NCI-H1092 (cell line): ENCODE data around the gene FSIP1.

Experiments used
- DNase-seq: peaks from one replicate; lab custom pipeline; 2025; lab: John Stamatoyannopoulos, UW

Gene FSIP1

GRCh38 chr15:39645138-39645975 lies 137.3 kb downstream of the FSIP1 start:
- no peak for DNase-seq

GRCh38 chr15:39644136-39644535 lies 138.5 kb downstream of the FSIP1 start:
- DNase-seq, result no peak

- no peak for DNase-seq
Measured at GRCh38 chr15:39643727-39644126, 138.9 kb downstream of the FSIP1 start.

- DNase-seq, result no peak
Measured at GRCh38 chr15:39642011-39642640, 140.5 kb downstream of the FSIP1 start.

GRCh38 chr15:39641191-39641889 lies 141.3 kb downstream of the FSIP1 start:
- peak; percentile 10 for DNase-seq

GRCh38 chr15:39640665-39641064 lies 142.0 kb downstream of the FSIP1 start:
- DNase-seq, result no peak

DNA sequence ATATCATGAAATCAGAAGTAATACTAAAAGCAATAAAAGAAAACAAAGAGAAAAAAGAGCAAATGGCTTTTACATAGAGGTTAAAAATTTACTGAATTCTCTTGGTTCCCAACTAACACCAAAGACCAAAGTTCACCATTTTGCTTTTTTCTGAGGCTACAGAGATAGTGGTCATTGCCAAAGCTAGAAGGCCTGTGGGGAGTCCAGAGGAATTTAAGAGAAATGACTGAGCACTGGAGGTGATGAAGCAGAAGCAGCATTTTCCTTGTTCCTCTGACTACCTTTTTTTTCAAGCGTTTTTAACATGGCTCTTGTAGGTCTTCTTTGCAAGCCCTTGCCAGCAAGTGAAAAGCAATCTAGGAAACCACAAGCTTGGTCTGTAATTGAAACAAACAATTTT lies 143.6 kb downstream of the FSIP1 start:
- no peak for DNase-seq

GRCh38 chr15:39638041-39638440 lies 144.6 kb downstream of the FSIP1 start:
- no peak for DNase-seq

DNA sequence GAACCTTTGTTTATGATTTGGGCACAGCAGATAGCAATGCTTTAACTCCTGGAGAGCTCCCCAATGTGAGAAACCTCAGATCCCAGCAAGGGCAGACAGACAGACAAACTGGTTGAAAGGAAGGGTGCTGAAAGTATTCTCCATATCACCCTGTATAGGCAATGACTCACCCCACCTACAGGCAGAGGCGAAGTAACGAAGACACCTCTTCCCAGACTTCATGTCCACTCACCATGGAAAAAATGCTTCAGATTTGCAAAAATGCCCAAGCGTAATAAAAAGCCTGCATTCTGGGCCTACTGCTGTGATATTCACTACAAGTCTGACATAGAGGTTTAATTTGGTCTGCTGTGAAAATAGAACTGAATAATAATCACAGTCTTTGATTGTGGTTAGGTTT lies 151.3 kb downstream of the FSIP1 start:
- no peak for DNase-seq

- DNase-seq, result no peak
Measured at GRCh38 chr15:39629906-39630305, 152.7 kb downstream of the FSIP1 start.

GRCh38 chr15:39629371-39629770 lies 153.3 kb downstream of the FSIP1 start:
- no peak for DNase-seq

- DNase-seq, result no peak
Measured at GRCh38 chr15:39628546-39629257, 153.9 kb downstream of the FSIP1 start.

DNA sequence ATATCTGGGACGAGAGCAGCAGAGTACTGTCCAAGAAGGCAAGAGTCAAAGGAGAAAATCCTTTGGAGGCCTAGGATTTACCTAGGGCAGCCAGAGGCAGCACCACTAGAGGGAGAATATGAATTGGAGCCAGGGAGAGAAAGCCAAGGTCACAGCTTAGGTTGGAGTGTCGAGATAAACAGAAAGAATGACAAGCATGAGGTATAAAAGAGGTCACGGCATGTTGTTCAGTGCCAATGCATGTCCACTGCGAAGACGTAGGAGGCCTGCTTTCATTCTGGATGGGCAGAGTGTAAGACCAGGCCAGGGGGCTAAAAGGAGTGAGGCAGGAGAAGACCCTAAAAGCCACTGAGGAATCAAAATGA lies 154.5 kb downstream of the FSIP1 start:
- DNase-seq, result no peak

- no peak for DNase-seq
Measured at GRCh38 chr15:39627451-39628143, 155.0 kb downstream of the FSIP1 start.

DNA sequence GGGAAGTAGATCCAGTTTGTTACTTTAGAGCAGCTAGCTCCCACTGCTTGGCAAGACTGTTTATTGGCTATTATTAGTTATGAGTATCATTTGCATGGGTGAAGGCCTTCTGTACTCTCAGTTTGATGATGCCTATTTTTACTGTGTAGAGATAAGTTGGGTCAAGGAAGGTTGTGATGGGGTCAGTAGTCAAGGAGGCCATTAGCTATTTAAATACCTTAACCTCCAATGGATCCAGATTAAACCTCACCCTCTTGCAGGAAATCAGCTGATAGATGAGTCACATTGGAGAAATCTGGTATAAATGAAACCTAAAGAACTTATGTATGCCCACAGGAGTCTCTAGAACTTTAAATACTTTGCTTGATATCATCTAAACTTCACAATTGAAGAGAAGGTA lies 156.8 kb downstream of the FSIP1 start:
- DNase-seq, result no peak

DNA sequence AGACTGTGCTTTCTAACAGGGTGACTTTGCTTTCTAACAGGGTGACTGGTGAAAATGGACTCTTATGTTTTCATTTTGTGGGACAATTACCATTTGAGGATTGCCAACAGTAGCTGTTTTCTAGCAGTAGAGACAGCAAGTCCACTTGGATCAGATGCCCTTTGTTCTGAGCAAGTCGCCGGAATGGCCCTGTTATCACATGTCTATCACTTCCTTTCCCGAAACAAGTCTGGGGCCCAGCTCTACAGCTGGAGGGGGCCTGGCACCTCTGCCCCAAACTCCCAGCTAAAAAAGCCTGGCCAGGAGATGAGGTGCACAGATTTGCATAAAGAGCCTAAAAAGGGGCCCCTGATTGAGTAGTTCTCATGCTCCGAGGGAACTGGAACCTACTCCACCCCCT lies 157.2 kb downstream of the FSIP1 start:
- DNase-seq, result no peak

DNA sequence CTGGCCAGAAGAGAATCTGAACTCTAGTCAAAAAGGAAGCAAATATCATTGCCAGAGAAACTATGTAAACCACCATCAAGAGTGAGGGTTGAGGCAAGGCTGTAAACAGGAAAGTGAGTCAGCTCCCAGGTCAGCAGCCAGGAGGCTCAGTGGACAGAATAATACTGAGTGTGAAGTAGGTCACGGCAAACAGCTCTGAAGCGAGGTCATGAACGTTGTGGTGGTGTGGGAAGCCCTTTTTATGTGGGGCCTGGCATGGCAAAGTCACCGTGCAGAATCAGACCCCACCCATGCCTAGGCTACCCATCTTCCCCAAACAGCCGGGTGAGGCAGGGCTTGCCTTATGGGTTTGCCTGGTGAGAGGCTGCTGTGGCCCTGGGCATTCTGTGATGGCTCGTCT lies 157.8 kb downstream of the FSIP1 start:
- DNase-seq, result no peak

DNA sequence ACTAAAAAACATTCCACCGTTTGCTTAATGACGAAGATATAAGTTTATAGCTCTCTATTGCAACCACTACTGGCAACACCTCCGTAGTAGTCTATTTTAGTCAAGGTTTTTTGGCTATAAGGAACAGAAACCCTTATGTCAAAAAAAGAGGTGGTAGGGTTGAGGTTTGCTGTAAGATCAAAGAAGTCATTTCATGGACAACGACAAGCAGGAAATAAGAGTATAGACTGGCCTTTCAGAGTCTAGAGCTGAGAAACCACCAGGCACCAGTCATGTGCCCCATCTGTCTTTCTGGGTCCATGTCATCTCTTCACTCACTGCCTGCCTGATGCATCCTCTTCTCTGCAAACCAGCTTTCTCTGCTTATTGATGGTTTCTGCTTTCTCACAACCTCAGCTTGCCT lies 159.1 kb downstream of the FSIP1 start:
- DNase-seq, result no peak

DNA sequence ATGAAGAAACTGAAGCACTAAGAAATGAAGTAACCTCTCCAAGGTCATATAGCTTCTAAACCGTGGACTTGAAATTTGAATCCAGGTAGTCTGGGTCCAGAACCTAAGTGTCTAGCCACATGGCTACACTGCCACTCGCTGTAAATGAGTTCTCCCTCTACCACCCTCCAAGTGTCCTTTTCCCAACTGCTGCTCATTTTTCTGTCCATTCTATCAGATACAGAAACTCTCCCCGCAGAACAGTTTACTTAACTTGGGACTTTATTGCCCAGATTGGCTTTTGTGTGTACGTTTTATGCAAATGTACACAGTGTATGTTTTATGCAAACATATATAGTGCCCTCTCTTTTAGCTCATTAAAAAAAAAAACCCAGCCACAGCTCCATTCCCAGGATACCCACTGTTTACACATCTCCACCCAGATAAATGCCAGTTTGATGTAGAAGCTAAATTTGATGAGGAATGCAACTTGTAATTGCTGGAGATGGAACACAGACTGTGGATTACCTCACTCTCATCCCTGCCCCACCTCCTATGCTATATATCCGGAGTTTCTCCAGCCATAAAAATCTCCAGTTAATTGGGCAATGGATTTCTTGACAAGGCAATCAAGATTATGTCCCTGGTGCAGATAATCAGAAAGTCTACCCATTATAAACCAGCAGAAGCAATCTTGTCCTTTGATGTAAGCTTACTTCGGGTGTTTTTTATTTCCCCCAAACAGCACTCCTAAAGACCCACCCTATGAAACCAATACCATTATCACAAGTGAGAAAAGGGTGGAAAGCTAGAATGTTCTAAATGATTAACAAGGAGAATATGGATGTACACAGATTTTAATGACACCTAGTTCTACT lies 159.8 kb downstream of the FSIP1 start:
- no peak for DNase-seq

- no peak for DNase-seq
Measured at GRCh38 chr15:39621976-39622375, 160.7 kb downstream of the FSIP1 start.

- peak; percentile 8 for DNase-seq
Measured at GRCh38 chr15:39621210-39621609, 161.4 kb downstream of the FSIP1 start.
